HEK293T (cell line): ENCODE data around the gene PRMT3.

Experiments used
- ARNT ChIP-seq: fragments of 450-650 bp; IDR thresholded peaks from 2 replicates; pipeline ENCODE4 v1.6.1; 2017; ENCODE audit warnings: mild to moderate bottlenecking
- BHLHE40 ChIP-seq: fragments of 450-650 bp; IDR thresholded peaks from 2 replicates; pipeline ENCODE4 v1.6.1; 2016; ENCODE audit warnings: mild to moderate bottlenecking, moderate library complexity, borderline replicate concordance
- ELF4 ChIP-seq: fragments of 450-650 bp; IDR thresholded peaks from 2 replicates; pipeline ENCODE4 v1.6.1; 2017; ENCODE audit warnings: antibody characterized with exemption
- FOXK2 ChIP-seq: fragments of 450-650 bp; IDR thresholded peaks from 2 replicates; pipeline ENCODE4 v1.6.1; 2016; ENCODE audit warnings: mild to moderate bottlenecking
- FOXM1 ChIP-seq: fragments of 450-650 bp; IDR thresholded peaks from 2 replicates; pipeline ENCODE4 v1.6.1; 2017; ENCODE audit warnings: mild to moderate bottlenecking, borderline replicate concordance
- HDGF ChIP-seq: fragments of 450-650 bp; IDR thresholded peaks from 2 replicates; pipeline ENCODE4 v1.6.1; 2017; ENCODE audit warnings: antibody characterized with exemption, borderline replicate concordance
- SP1 ChIP-seq: fragments of 450-650 bp; IDR thresholded peaks from 2 replicates; pipeline ENCODE4 v1.6.1; 2017
- SUZ12 ChIP-seq: fragments of 450-650 bp; IDR thresholded peaks from 2 replicates; pipeline ENCODE4 v1.6.1; 2016; ENCODE audit warnings: mild to moderate bottlenecking
- TARDBP ChIP-seq: fragments of 450-650 bp; IDR thresholded peaks from 2 replicates; pipeline ENCODE4 v1.6.1; 2016
- ZNF384 ChIP-seq: fragments of 450-650 bp; IDR thresholded peaks from 2 replicates; pipeline ENCODE4 v1.6.1; 2016

- TF ChIP-seq FOXM1 (no peak), BHLHE40 (no peak), TARDBP (no peak), FOXK2 (no peak), ELF4 (no peak), SP1 (no peak), ARNT (no peak), HDGF (no peak), SUZ12 (no peak), ZNF384 (no peak)
Measured at GRCh38 chr11:20501252-20501651, 113.7 kb downstream of the PRMT3 start.
